ENCODE results near the gene ZAP70.
A peak's percentile ranks its signal among the peaks of the same experiment; 100 is the strongest.
"Not testable (repeated sequence)": the region's sequence is repeated elsewhere in the genome, so short reads cannot be mapped to it uniquely, and the experiment has no call there.

Gene ZAP70

DNA sequence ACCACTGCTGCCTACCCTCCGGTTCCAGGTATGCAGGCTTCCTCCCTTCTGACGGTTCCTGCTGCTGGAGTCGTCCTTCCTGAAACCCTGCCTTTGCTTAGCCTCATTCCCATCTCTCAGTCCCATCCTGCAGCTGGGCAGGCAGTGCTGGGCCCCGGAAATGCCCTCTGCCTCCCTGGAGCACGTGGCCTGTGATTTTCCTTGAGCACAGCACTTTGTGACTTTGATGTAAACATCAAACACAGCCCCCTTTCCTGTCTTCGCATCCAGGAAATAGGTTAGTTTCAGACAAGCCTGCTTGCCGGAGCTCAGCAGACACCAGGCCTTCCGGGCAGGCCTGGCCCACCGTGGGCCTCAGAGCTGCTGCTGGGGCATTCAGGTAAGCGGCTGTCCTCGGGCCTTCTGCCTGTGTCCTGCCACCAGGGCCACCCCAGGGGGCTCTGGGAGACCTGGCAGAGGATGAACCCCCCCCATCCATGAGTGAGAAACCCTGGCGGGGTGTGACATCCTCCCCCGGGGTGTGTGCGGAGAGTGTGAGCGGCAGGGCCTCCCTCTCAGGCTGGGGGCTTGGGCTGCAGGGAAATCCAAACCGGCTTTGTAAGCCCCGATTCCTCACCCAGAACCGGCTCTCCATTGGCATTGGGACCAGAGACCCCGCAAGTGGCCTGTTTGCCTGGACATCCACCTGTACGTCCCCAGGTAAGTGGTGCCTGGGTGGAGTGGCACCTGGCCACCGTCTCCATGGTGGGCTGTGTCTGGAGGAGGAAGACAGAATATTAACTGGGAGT lies at the start of gene ZAP70:
ZAP70 (plus strand) TSS at position 281 of the 788 bp plus-strand sequence. CDS start 10,461 bp downstream, outside the sequence.
- DNase-seq = no peak

DNA sequence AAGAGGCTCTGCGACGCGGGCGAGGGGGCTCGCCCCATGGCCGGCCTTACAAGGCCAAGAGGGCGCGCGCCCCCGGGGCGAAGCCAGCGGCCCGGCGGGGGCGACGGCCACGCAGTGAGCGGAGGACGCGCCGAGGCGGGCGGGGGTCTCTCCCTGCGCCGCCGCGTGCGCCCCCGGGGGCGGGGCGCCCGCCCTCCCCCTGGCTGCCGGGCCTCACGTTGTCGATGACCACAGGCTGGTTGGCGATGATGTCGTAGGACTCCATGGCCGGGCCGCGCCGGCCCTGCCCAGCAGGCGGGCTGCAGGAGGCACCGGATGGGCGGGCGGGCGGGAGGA lies 49.8 kb upstream of the ZAP70 start:
- no peak for DNase-seq

DNA sequence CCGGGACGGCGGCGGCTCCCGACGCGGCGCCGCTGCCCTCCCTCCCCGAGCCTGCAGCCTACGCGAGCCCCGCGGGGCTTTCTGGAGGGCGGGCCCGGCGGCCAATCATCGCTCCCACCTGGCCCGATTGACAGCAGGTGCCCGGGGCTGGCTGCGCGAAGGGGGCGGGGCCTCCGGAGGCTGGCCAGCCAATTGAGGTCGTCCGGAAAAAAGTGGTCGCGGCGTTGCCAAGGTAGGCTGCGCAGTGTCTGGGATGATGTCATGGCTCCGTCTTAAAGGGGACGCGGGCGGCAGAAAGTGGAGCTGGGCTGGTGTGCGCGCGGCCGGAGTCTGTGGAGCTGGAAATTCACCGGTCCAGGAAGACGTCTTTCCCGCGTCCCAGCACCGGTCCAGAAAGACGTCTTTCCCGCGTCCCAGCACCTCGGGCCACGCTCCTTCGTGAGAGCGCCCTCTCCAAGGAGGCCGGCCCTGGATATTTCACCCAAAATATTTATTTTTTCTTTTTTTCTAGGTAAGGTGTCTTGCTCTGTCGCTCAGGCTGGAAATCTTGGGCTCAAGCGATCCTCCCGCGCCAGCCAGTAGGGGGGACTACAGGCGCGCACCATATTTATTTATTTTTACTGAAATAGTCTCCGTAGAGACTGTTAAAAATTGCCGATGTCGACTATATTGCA lies 49.3 kb upstream of the ZAP70 start, which contains the start of gene ACTR1B:
ACTR1B (minus strand) TSS at position 83 of the 674 bp plus-strand sequence. CDS start 154 bp downstream, outside the sequence.
- DNase-seq = peak; percentile 91 to 97

DNA sequence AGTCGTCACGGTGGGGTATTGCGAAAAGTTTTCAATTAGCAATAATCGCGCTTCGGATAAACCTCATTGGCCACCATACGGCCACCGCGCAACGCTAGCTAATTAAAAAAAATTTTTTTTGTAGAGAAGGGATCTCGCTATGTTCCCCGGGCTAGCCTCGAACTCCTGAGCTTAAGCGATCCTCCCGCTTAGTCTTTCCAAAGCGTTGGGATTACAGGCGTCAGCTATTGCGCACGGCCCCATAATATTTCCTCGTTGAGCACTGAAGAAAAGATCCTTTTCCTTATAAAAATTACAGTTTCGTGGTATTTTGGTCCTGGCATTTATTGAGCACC lies 48.8 kb upstream of the ZAP70 start:
- DNase-seq = no peak

DNA sequence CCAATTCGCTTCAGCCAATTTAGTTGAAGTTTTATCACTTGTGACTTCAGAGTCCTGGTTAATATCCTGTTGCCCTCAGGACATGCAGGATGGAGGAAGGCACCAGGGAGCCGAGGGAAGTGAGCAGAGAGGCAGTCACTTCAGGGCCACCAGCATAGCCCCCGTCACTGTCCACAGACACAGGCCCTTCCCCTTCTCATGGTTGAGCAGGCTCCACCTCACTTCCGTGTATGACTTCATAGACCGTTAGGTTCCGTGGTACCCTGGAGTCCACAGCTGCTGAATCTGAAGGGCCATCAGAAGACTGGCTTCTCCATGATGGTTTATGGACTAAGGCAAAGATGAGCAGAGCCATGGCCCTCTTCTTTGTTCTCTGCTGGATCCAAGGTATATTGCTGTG lies 43.9 kb upstream of the ZAP70 start, which contains the start of gene C2orf92:
C2orf92 (plus strand) TSS at position 266 of the 400 bp plus-strand sequence; CDS start at position 342, 76 bp downstream.
- DNase-seq = no peak

DNA sequence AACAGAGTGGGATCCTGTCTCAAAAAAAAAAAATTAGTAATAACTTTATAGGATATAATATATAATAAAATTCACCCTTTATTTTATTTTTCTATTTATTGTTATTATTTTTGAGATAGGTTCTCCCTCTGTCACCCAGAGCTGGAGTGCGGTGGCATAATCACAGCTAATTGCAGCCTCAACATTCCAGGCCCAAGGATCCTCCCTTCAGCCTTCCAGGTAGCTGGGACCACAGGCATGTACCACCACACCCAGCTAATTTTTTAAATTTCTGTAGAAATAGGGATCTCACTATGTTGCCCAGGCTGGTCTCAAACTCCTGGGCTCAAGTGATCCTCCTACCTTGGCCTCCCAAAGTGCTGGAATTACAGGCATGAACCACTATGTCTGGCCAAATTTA lies 42.9 kb upstream of the ZAP70 start:
- no peak for DNase-seq

DNA sequence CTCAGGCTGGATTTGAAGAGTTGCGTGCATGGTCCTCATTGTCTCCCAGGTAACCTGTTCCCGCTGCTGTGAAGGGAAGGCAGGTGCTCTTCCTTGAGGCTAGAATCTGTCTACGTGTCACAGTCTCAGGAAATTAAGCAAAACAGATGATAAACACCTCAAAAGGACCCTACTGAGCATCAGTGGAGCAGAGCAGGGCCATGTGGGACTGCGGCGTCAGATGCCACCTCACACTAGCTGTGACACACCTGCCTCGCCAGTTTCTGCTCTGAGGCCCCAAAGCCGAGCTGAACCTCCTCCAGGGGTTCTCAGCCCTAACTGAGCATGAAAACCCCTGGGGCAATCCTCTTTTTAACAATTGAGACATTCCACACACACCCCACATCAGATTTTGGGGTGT lies 41.9 kb upstream of the ZAP70 start:
- no peak for DNase-seq

DNA sequence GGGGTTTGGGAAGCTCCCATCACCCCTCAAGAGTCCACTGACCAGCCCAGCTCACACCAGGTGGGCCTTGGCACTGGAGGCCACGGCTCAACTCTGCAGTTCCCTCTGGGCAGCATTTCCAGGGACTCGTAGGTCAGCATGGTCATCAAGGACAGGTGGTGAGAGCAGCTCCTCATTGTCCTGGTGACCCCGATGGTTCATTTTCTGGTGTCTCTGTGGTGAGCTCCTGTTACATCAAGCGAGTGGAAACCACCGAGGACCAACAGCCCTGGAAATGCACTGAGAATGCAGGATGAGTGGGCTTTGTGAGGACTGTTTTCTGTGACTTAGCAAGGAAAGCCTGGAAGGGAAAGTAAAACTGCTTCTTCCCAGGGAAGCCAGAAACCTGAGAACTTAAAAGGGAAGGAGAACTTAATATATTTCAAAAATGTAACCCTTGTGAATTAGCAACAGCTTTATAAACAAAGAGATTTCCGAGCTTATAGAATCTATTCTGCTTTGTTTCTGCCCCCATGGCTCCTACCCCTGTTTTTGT lies 40.7 kb upstream of the ZAP70 start:
- not testable (repeated sequence) for DNase-seq

DNA sequence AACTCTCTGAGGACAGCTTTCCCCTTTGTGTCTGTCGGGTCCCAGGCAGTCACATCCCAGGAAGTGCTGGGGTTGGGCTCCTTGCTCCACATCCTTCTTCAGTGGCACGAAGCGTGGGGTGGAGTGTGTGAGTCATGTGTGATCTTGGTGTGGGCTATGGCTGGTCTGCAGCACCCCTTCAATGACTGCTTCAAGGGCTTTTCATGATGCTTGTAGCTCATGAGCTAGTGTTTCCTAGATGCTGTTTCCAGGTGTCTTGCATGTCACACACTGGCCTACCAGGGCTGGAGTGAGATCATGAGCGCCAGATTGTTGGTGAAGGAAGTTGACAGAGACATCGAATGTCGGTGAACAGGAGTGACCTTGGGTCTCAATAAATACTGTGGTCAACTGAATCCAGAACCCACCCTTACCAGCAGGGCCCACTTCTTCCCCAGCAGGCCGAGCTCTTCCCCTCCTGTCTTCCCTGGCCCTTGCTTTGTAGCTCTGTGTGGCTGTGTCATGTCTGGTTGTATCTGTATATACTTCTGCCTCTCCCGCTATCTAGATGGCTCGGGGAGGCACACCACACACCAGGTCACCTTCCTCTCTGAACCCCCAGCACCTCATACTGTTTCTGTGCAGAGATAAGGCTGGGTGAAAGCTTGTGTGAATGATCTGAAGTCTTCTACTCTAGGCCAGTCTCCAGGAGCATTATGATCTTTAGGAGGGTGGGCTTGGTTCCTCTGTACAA lies 40.0 kb upstream of the ZAP70 start:
- DNase-seq = no peak

DNA sequence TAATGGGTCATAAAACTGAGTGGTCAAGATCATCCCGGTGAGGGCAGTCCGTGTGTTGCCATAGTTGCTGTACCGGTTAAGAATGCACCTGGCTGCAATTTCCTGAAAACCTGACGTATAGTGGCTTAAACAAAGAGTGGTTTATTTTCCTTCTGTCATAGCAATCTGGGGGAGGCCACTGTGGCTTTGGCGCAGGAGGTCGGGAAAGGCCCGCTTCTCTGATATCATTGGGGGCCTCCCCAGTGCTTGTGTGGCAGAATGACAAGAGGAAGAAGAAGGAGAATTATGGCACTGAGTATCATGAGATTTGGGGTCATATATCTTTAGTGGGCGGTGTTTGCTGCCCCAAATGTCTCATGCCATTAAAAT lies 39.5 kb upstream of the ZAP70 start:
- DNase-seq = no peak

DNA sequence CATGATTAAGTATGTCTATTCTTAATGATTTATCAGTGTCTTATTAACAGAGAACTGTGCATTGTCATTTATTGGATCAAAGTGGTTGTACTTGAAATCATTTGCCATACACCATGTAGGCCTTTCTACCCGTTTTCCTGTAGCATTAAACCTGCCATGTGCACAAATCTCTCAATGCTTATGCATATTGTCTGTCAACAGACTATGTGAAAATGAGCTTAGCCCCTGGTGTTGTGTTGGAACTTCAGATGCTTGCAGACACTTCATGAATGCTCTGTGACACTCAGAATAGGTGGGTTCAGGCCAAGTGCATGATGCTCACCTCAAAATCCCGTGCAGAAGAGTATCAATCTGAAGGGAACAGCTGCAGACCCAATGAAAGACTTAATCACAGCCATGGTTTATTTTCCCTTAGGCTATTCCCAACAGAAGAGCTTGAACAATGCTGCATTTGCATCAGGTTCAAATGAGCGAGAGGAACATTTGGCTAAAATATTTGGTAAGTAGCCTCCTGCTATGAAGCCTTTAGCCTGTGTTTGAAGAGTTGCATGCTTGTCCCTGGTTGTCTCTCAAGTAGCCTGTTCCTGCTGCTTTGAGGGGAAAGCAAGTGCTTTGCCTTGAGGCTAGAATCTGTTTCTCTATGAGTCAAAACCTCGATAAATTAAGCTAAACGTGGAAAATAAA lies 37.8 kb upstream of the ZAP70 start:
- DNase-seq = no peak

DNA sequence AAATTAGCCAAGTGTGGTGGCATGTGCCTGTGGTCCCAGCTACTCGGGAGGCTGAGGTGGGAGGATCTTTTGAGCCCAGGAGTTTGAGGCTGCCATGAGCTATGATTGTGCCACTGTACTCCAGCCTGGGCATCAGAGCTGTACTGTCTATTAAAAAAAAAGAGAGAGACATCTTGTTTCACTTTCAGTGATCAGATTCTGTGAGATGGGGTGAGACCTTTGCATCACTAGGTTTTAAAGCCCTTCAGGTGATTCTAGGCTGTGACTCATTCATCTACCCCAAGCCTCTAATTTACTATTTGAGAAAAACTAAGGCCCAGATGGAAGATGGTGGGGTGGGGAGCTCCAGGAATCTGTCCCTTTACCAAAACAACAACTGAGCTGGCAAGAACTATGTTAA lies 36.8 kb upstream of the ZAP70 start:
- no peak for DNase-seq

DNA sequence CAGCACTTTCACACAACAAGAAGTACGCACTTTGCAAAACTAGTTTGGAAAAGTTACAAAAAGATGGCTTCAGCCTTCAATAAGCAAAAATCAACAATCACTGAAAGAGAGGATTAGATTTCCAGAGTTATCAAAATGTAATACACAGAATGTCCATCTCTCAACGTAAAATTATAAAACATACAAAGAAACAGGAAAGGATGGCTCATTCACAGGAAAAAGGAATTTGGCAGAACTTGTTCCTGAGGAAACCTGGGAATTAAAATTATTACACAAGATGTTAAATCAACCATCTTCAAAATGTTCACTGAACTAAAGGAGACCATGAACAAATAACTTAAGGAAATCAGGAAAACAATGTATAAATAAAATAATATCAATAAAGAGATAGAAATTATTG lies 35.9 kb upstream of the ZAP70 start:
- no peak for DNase-seq

DNA sequence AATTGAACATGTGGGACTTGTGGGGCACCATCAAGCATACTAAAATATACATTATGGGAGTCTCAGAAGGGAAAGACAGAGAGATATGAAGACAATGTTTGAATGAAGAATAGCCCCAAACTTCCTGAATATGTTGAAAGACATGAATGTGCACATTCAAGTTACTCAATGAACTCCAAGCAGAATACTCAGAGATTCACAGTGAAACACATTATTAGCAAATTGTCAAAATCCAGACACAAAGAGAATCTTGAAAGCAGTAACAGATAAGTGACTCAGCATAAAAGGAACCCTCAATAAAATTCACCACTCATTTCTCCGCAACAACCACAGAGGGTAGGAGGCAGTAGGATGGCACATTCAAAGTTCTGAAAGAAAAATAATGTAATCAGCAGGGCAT lies 35.1 kb upstream of the ZAP70 start:
- no peak for DNase-seq

DNA sequence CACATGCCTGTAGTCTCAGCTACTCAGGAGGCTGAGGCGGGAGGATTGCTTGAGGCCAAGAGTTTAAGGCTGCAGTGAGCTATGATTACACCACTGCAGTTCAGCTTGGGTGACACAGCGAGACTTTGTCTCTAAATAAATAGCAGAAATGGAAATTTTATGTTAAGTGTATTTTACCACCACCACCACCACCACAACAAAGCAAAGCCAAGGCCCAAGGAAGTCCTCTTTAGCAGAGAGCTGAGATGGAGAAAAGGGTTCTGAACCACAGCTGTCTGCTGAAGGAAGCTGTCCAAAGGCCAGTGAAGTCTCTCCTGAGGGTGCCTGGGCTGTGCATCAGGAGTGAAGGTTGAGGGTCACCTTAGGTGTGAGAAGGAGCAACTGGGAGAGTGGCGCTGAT lies 26.1 kb upstream of the ZAP70 start:
- not testable (repeated sequence) for DNase-seq

DNA sequence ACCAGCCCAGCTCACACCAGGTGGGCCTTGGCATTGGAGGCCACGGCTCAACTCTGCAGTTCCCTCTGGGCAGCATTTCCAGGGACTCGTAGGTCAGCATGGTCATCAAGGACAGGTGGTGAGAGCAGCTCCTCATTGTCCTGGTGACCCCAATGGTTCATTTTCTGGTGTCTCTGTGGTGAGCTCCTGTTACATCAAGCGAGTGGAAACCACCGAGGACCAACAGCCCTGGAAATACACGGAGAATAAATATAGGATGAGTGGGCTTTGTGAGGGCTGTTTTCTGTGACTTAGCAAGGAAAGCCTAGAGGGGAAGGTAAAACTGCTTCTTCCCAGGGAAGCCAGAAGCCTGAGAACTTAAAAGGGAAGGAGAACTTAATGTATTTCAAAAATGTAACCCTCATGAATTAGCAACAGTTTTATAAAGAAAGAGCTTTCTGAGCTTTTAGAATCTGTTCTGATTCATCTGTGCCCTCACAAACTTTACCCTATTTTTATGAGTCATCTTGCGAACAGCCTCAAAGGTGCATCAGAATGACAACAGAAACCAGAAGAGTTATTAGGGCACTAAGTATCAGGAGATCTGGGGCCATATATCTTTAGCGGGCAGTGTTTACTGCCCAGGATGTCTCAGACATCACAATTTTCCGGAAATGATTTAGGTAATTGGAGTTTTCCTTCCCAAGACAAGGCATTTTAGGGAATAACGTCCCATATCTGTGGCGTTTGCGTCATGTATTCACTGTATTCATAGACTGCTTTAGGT lies 25.1 kb upstream of the ZAP70 start:
- DNase-seq = no peak

DNA sequence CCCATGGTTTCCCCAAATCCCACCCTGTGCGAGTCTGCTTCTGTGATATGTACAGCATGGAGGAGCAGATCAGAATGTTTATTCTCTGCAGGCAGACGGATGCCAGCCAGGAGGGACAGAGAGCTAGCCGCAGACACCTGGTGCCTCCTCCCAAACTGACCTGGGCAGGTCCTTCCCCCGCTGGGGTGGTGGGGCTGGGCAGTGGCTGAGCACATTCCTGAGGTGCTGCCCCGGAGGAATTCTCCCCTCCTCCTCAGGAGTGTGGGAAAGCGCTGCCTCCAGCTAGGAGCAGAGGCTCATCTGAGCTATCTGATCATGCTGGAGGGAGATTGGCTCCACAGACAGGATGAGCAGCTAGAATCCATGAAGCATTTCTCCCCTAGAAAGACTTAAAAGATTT lies 22.2 kb upstream of the ZAP70 start:
- no peak for DNase-seq

DNA sequence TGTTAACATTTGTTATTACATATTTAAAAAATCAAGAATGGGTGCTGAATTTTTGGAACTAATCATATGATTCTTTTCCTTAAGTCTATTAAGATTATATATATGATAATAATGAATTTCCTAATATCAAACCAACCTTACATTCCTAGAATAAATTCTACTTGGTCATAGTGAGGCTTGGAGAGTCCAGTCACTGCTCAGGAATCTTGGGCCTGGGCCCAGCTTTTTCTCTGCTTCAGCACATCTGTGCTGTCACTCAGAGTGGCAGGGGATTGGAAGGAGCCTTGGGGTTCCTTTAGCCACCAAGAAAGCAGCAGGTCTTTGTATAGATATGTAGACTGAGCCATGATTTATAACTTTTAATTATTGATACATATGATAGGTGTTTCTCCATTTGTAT lies 19.9 kb upstream of the ZAP70 start:
- no peak for DNase-seq

DNA sequence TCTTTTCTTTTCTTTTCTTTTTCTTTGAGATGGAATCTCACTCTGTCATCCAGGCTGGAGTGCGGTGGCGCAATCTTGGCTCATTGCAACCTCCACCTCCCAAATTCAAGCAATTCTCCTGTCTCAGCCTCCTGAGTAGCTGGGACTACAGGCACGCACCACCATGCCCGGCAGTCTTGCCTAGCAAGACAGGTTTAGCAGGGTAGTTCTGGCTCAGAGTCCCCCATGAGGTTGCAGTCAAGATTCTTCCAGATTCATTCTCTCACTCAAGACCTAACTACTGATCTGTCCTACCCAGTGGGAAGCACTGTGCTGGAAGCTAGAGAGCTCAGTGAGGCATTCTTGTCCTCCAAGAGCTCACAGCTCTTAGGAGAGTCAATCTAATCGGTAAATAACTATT lies 17.6 kb upstream of the ZAP70 start:
- no peak for DNase-seq

DNA sequence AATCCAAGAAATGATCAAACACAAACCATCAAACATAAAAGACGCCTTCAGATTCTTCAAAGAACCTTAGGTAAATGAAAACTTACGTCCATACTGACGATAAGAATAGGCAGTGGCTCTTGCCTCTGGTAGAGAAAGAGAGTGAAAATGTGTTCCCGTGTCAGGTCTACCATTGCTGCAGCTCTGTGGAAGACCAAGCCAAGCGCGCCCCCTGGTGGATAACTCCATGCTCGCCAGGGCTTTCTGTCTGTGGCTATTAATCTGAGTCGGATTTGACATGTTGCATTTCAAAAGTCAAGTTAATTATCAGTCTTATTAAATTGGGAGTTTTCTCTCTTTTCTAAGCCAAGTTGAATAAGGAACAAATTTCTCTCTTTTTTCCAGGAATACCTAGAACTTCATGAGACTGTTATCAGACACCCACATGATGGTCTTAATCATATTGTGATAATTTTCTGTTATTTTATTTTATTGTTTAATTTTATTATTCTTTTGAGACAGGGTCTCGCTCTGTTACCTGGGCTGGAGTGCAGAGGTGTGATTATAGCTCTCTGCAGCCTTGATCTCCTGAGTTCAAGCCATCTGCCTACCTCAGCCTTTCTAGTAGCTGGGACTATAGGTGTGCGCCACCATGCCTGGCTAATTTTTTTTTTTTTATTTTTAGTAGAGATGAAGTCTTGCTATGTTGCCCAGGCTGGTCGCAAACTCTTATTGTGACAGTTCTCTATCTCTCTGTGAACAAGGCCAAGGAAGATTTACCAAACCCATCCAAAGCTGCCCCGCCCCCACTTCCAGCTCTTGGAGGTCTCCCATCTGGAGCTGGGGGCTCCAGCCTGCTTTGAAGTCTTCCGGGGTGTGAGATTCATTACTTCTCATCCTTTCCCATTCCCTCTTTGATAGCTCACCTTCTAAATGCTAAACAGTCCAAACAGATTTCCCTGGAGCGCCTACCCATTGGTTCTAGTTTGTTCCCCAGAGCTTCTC lies 15.8 kb upstream of the ZAP70 start:
- DNase-seq = peak; percentile 18 to 68

DNA sequence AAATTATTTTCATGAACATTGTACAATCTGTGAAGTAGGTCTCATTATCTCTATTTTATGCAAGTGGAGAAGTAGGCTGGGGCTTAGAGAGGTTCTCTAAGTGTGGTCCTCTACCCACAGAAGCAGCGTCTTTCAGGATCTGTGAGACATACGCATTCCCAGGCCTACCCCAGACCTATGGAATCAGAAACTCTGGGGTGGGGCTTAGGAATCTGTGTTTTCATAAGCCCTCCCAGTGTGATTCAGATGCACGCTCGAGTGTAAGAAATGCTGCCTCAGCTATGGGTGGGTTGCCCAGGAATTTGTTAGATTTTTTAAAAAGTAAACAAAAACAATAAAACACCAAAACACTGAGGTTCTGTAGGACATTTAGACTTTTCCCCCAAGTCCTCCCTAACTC lies 14.8 kb upstream of the ZAP70 start:
- DNase-seq = no peak
